ENCODE measurements around the gene AP5B1. TPM values are rescaled to one million over a fixed set of nuclear protein-coding genes. Genes with fewer than 3 reads are reported as not detected.
A peak's percentile ranks its signal among the peaks of the same experiment; 100 is the strongest.

AP5B1 gene, protein sequence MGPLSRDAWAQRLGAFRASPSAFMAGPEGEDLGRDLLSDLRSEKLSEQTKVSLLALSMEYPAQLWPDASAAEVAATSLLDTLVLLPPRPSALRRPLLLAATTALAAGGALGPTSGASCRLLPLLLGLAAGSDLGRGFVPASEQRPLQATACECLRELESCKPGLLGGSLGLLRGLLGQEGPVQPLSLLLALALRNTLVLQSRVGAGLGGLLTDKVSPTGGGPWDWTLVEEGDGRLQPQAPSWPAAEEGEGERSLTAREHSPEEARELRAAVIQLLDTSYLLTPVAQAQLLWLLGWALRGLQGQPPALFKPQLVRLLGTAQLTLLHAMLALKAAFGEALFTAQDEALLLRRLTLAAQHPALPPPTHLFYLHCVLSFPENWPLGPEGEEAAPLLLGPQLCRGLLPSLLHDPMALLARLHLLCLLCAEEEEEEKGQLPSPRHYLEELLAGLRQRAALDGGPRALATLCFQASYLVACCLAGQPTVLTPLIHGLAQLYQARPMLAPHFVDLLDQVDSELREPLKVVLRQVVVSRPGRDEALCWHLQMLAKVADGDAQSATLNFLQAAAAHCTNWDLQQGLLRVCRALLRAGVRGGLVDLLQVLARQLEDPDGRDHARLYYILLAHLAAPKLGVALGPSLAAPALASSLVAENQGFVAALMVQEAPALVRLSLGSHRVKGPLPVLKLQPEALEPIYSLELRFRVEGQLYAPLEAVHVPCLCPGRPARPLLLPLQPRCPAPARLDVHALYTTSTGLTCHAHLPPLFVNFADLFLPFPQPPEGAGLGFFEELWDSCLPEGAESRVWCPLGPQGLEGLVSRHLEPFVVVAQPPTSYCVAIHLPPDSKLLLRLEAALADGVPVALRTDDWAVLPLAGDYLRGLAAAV
- total RNA-seq, result 10 to 100 TPM; 12.7 to 27.5 (median 18.8) TPM

DNA sequence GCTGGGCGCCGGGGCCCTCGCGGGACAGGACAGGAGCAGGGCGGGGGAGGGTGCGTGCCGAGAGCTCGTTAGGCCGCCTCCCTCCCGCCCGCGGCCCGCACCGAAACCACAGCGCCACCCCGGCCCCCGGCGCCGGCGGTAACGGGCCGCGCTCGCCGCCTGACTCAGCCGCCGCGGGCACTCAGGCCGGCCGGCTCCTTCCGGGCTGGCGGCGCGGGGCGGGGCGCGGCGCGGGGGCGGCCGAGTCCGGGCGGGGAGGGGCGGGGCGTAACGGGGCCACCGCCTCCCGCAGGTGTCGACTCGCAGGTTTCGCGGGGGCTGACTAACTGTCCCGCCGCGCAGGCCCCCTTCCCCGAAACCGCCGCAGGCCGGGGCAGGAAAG is at the start of gene AP5B1:
Gene AP5B1 (minus strand): TSS at position 207 of the 382 bp plus-strand sequence. CDS start 385 bp downstream, outside the sequence.
- H3K36me3 ChIP-seq, result peaks cover 0 to 30% (median 0%) of the 10 kb centered on the region in 3 donors
- no CpG with 5 or more reads among the region's 59 CpGs for WGBS, 2 donors
- peak within 1 kb of the TSS; percentile 91 to 95 (median 92) for H3K4me3 ChIP-seq
- peak in 1 of 2 donors; percentile 34 for DNase-seq (ENCODE audit: low spot score in 2 of 2)
- H3K9me3 ChIP-seq, result no peaks in the 10 kb centered on the region
- H3K27me3 ChIP-seq, result peaks cover 0 to 12% of the 10 kb centered on the region in 2 donors
- TF ChIP-seq, protein P1, sequence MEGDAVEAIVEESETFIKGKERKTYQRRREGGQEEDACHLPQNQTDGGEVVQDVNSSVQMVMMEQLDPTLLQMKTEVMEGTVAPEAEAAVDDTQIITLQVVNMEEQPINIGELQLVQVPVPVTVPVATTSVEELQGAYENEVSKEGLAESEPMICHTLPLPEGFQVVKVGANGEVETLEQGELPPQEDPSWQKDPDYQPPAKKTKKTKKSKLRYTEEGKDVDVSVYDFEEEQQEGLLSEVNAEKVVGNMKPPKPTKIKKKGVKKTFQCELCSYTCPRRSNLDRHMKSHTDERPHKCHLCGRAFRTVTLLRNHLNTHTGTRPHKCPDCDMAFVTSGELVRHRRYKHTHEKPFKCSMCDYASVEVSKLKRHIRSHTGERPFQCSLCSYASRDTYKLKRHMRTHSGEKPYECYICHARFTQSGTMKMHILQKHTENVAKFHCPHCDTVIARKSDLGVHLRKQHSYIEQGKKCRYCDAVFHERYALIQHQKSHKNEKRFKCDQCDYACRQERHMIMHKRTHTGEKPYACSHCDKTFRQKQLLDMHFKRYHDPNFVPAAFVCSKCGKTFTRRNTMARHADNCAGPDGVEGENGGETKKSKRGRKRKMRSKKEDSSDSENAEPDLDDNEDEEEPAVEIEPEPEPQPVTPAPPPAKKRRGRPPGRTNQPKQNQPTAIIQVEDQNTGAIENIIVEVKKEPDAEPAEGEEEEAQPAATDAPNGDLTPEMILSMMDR (IDR thresholded peaks at IDR 0.05), result no peak
- peak; percentile 19 to 47 for TF ChIP-seq POLR2A (IDR thresholded peaks at IDR 0.05)
- H3K27ac ChIP-seq, result peak within 1 kb of the TSS in 3 of 4 donors; percentile 74 to 89 (median 77)
- H3K4me1 ChIP-seq, result peaks cover 0 to 28% (median 12%) of the 10 kb centered on the region in 4 donors

DNA sequence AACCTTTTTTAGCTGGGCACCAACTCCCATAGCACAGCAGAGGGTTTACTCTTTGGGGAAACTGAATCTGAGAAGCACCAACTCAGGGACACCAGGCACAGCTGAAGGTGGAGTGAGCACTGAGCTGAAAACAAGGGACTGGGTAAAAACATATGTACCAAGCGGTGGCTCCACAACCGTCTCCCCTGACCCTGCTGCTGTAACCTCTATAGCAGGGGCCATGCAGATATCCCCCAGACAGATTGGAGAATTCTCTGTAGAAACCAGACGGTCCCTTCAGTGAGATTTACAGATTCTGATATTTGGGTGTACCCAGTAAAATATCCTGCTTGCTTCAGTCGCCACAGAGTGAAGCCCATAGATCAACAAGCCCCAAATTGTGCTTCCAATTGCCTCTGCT is 48.7 kb upstream of the AP5B1 start:
- no peak for DNase-seq (ENCODE audit: low spot score in 2 of 2)
- Histone ChIP-seq H3K9me3 (no peaks in the 10 kb centered on the region), H3K27me3 (no peaks in the 10 kb centered on the region), H3K4me3 (no peak overlapping the region), H3K4me1 (peaks cover 0 to 15% (median 6%) of the 10 kb centered on the region in 4 donors), H3K27ac (no peak overlapping the region), H3K36me3 (no peaks in the 10 kb centered on the region)
- 60 to 71% methylated on average over 4 of the region's 4 CpGs for WGBS, 2 donors
- TF ChIP-seq EP300 (IDR thresholded peaks at IDR 0.05) (no peak), POLR2A (IDR thresholded peaks at IDR 0.05) (no peak)
- TF ChIP-seq, protein P1 (IDR thresholded peaks at IDR 0.05), result no peak

DNA sequence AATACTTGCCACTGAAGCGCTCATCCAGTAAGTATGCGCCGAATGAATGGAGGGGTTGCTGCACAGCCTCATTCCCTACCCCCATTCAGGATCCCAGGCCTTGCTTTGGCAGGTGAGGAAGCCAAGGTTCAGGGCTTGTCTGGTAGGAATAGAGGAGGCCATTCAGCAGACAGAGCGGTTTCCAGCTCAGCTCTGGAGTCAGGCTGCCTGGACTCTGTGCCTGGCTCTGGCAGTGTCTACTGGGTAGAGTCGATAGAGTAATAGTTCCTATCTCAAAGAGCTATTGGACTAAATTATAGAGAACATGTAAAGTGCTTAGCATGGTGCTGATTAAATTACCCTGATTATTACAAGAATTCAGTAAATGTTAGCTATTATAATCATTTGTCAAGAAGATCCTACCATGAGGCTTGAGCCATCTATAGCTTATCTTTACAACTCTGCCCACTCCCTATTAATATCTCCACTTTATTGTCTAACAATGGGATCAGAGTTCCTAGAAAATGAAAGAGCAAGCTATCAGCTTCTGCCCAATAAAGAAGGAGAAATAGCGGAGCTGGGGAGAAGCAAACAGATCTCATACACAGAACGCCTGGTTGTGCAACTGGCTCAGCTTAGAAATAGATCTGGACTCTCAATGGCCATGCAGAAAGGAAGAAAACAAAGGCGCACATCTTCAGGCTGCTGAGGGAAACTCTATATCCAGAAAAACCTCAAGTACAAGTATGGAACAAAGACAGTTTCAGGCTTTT is 46.4 kb upstream of the AP5B1 start:
- Histone ChIP-seq H3K9me3 (no peaks in the 10 kb centered on the region), H3K4me3 (no peak overlapping the region), H3K27ac (peak overlapping the region in 1 of 4 donors; percentile 1), H3K27me3 (no peaks in the 10 kb centered on the region), H3K36me3 (no peaks in the 10 kb centered on the region), H3K4me1 (no peaks in the 10 kb centered on the region)
- no peak for DNase-seq (ENCODE audit: low spot score in 2 of 2)
- WGBS, 2 donors, result 82 to 88% methylated on average over 8 of the region's 8 CpGs
- TF ChIP-seq EP300 (IDR thresholded peaks at IDR 0.05), result no peak
- TF ChIP-seq, protein P1 (IDR thresholded peaks at IDR 0.05), result no peak
- TF ChIP-seq POLR2A (IDR thresholded peaks at IDR 0.05), result no peak

DNA sequence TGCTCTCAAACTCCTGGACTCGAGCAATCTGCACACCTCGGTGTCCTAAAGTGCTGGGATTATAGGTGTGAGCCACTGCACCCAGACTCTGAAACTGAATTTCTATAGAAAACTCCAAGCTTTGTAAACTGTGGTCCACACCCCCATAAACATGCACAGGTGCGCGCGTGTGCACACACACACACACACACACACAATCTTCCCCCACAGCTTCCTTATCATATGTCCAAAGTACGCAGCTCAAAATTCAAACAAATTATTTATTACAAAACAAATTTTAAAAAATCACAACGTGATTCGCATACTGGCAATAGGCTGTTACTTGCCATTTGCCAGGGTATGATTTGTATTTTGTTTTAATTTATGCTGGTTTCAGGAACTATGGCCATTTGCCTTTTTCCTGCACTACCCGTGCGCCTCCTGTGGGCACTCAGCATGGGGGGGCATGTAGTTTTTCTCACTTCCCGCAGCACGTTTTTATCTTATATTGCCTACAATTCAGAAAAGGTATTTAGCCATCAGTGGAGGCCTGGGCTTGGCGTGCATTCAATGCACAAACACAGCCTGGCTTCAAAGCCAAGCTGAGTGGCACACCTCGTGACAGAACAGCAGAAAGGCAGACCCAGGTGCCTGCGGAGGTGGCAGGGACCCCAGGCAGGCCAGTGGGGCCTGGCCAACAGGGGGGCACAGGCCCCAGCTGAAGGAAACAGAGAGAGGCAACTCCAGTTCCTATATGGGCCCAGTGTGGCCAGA is 42.2 kb upstream of the AP5B1 start:
- 78 to 85% methylated on average over 15 of the region's 15 CpGs for WGBS, 2 donors
- H3K4me1 ChIP-seq, result peaks cover 0 to 4% (median 0%) of the 10 kb centered on the region in 4 donors
- H3K9me3 ChIP-seq, result no peaks in the 10 kb centered on the region
- H3K4me3 ChIP-seq, result no peak overlapping the region
- TF ChIP-seq, protein P1 (IDR thresholded peaks at IDR 0.05), result no peak
- TF ChIP-seq EP300 (IDR thresholded peaks at IDR 0.05) (no peak), POLR2A (IDR thresholded peaks at IDR 0.05) (no peak)
- no peak overlapping the region for H3K27ac ChIP-seq
- H3K36me3 ChIP-seq, result no peaks in the 10 kb centered on the region
- no peak for DNase-seq (ENCODE audit: low spot score in 2 of 2)
- no peaks in the 10 kb centered on the region for H3K27me3 ChIP-seq
